GM19438 (cell line): Measurements from ENCODE around the gene CHRNA4.
"Not testable (repeated sequence)": the region's sequence is repeated elsewhere in the genome, so short reads cannot be mapped to it uniquely, and the experiment has no call there.

ENCODE experiments used
- ATAC-seq: cut with Tn5 transposase; IDR thresholded peaks from one replicate; pipeline ENCODE4 v1.9.1; 2021; ENCODE audit warnings: low read depth; ENCODE audit not compliant: unreplicated experiment

Gene CHRNA4

DNA sequence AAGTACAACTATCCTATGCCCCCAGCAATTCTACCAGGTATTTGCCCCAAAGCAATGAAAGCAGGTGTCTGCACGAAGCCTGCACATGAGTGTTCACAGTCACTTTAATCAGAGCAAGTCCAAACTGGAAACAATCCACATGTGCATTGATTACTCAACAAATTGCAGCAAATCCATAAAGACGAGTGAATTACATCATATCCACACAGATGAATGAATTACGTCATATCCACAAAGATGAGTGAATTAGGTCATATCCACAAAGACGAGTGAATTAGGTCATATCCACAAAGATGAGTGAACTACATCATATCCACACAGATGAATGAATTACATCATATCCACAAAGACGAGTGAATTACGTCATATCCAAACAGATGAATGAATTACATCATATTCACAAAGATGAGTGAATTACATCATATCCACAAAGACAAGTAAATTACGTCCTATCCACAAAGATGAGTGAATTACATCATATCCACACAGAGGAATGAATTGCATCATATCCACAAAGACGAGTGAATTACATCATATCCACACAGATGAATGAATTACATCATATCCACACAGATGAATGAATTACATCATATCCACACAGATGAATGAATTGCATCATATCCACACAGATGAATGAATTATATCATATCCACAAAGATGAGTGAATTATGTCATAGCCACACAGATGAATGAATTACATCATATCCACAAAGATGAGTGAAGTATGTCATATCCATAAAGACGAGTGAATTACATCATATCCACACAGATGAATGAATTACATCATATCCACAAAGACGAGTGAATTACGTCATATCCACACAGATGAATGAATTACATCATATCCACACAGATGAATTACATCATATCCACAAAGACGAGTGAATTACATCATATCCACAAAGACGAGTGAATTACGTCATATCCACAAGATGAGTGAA is 21.7 kb downstream of the CHRNA4 start:
- not testable (repeated sequence) for ATAC-seq

- ATAC-seq: no peak
These were observed 23.2 kb downstream of the CHRNA4 start for GRCh38 chr20:63337786-63338420.

- ATAC-seq: no peak
These were observed 24.9 kb downstream of the CHRNA4 start for GRCh38 chr20:63336232-63336752.

GRCh38 chr20:63335711-63336110 is 25.4 kb downstream of the CHRNA4 start:
- ATAC-seq: no peak

DNA sequence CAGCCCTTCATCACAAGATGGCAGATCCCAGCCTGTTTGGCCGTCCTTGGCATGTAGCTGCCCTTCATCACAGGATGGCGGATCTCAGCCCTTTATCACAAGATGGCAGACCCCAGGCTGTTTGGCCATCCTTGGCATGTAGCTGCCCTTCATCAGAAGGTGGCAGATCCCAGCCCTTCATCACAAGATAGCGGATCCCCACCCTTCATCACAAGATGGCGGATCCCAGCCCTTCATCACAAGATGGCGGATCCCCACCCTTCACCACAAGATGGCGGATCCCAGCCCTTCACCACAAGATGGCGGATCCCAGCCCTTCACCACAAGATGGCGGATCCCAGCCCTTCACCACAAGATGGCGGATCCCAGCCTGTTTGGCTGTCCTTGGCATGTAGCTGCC is 26.1 kb downstream of the CHRNA4 start:
- not testable (repeated sequence) for ATAC-seq

DNA sequence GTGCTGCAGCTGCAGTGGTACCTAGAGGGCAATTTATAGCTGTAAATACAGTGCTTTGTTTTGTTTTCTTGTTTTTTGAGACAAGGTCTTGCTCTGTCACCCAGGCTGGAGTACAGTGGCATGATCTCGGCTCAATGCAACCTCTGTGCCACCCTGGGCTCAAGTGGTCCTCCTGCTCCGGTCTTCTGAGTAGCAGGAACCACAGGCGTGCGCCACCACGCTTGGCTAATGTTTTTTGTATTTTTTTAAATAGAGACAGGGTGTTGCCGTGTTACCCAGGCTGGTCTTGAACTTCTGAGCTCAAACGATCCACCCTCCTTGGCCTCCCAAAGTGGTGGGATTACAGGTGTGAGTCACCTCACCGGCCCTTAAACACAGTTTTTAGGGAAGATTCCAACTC is 26.8 kb downstream of the CHRNA4 start:
- ATAC-seq: no peak

GRCh38 chr20:63333241-63333836 is 27.8 kb downstream of the CHRNA4 start:
- no peak for ATAC-seq

GRCh38 chr20:63332488-63333240 is 28.5 kb downstream of the CHRNA4 start:
- no peak for ATAC-seq

DNA sequence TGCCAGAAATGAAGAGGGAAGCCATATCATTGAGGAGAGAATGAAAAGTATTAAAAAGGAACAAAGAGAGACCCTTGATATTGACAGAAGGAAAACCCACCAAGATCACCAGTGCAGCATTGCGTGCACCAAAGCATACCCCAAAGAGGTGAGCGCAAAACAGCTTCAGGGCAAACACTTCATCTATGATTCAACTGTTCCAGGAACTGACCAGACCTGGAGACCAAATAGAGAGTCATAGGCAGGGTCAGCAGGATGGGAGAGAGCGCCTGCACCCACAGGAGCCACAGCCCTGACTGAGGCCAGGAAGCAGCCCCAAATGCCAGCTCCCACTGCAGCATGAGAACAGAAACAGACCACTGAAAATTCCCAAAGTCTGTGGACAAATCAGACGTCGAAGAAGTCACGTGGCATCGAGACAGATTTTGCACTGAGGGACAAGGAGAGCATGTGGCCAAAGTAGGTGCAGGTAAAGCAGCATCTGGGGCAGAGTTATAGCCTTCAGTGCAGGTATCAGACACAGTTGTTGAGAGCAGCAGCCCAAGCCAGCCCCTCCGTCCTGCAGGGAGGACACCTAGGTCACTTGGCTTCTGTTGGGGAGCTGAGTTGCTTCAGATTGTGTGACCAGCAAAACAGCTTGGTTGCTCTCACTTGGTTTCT is 29.3 kb downstream of the CHRNA4 start:
- ATAC-seq: no peak

DNA sequence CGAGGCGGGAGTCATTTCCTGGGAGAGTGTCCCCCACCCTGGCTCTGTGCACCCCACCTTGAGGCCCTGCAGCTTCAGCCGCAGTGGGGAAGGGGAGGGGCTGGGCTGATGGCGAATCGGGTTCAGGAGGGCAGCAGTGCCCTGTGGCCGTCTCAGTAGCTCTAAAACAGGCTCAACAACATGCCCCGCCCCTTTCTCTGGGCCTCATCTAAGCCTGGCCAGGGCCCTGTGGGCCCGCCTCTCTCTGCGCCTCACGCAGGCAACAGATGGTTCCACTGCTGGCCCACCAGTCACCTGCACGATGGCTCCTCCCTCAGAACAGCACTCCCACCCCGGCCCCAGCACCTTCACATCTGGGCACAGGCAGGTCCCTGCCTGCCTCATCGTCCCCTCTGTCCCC is 30.2 kb downstream of the CHRNA4 start:
- ATAC-seq: no peak

DNA sequence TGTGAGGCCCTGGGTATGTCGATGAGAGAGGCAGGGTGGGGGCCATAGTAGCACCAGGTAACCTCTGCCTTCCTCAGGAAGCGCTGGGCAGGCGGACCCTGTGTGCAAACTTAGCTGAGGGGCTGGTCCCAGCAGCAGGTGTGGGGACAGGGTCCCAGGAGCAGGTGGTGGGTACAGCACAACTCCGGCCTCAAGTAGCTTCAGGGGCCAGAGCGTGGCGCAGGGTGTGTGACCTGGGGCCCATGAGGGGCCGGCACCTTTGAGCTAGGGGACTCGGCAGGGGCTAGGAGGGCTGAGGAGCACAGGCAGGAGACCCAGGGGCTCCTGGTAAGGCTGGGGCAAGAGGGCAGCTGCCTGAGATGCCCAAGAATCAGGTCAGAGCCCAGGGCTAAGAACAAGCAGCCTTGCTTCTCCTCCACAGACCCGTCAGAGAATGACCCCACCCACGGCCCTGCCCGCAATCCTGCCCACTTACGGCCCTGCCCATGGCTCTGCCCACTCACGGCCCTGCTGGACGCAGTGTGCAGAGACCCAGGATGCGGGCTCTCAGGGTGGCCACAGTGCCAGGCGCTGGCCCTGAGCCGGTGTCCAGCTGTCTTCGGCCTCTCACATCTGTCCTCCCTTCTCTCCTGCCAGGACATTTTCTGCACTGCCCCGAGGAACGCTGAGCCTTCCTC is 30.9 kb downstream of the CHRNA4 start:
- ATAC-seq: no peak

GRCh38 chr20:63329331-63330083 is 31.6 kb downstream of the CHRNA4 start:
- ATAC-seq: no peak

GRCh38 chr20:63328718-63329275 is 32.4 kb downstream of the CHRNA4 start:
- no peak for ATAC-seq

DNA sequence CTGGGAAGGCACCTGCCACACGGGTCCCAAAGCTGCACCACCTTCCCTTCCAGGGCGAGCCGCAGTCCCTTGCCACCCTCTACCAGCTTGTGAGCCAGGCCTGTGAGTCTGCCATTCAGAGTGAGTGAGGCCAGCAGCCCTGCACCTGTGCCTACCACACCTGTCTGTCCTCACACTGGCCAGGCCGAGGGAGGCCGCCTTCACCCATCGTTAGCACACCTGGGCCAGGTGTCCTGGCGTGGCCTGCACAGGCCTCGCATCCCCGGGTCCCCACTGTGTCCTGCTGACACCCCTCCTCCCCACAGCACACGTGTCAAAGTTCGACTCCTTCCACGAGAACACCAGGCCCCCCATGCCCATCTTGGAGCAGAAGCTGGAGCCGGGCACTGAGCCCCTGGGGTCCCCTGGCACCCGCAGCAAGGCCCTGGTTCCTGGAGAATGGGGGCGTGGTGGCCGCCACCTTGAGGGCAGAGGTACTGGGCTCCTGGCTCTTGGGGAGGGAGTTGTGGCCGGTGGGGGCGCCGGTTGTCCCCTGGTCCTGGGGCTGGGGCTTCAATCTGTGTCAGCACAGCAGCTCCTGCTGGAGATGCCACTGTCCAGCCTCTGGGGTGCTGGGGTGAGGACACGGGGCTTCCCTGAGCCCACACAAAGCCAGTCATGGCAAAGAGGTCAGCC is 33.0 kb downstream of the CHRNA4 start:
- no peak for ATAC-seq

- ATAC-seq: no peak
These were observed 33.9 kb downstream of the CHRNA4 start for GRCh38 chr20:63327231-63327745.

- ATAC-seq: no peak
These were observed 34.6 kb downstream of the CHRNA4 start for GRCh38 chr20:63326314-63327230.
